Renal cortex interstitium (tissue), 11 donors: ENCODE measurements around the gene PIGU. TPM values are rescaled to one million over a fixed set of nuclear protein-coding genes. Genes with fewer than 3 reads are reported as not detected.

Experiments
- DNase-seq, 11 donors: peaks; one replicate each; pipeline ENCODE4 v3.0.0-alpha.2; 2013; ENCODE audit warnings: low read depth in 9 of 11, low spot score in 4 of 11; ENCODE audit errors: extremely low read depth in 1 of 11
- polyA plus RNA-seq, 3 donors: library from polyadenylated mRNA; unstranded; fragments of 120-200 nt; gene quantifications; one replicate each; pipeline ENCODE4 v1.2.1, GENCODE V29; 2013; ENCODE audit not compliant: insufficient read length in 3 of 3

The PIGU gene
- polyA plus RNA-seq, 3 donors: 35.4 to 41.2 (median 39.6) TPM

- no peak for DNase-seq
These were observed 102.5 kb downstream of the PIGU start for GRCh38 chr20:34574426-34574825.

- DNase-seq: no peak
These were observed 103.2 kb downstream of the PIGU start for GRCh38 chr20:34573541-34574300.

GRCh38 chr20:34571753-34572152, 105.1 kb downstream of the PIGU start:
- DNase-seq: no peak

GRCh38 chr20:34570859-34571306, 106.0 kb downstream of the PIGU start:
- DNase-seq: no peak

- DNase-seq: no peak
These were observed 107.3 kb downstream of the PIGU start for GRCh38 chr20:34569598-34569997.

- no peak for DNase-seq
These were observed 108.7 kb downstream of the PIGU start for GRCh38 chr20:34567892-34568865.

GRCh38 chr20:34566978-34567891, 109.7 kb downstream of the PIGU start:
- no peak for DNase-seq

GRCh38 chr20:34564833-34565232, 112.1 kb downstream of the PIGU start:
- no peak for DNase-seq

- DNase-seq: no peak
These were observed 114.3 kb downstream of the PIGU start for GRCh38 chr20:34562641-34563040.

- no peak for DNase-seq
These were observed 115.2 kb downstream of the PIGU start for GRCh38 chr20:34561661-34562060.

GRCh38 chr20:34560614-34561013, 116.3 kb downstream of the PIGU start:
- no peak for DNase-seq

- no peak for DNase-seq
These were observed 116.8 kb downstream of the PIGU start for GRCh38 chr20:34560141-34560523.

GRCh38 chr20:34559311-34560140, 117.4 kb downstream of the PIGU start:
- no peak for DNase-seq

- peak; percentile 75 to 92 (median 86) for DNase-seq
These were observed 118.3 kb downstream of the PIGU start, which contains the start of gene MAP1LC3A for GRCh38 chr20:34558320-34559218. Gene MAP1LC3A (plus strand): TSS chr20:34558718. CDS start chr20:34558869, 151 bp downstream.

GRCh38 chr20:34557936-34558319, 119.0 kb downstream of the PIGU start:
- DNase-seq: no peak

GRCh38 chr20:34553366-34553867, 123.5 kb downstream of the PIGU start:
- no peak for DNase-seq

- DNase-seq: no peak
These were observed 124.3 kb downstream of the PIGU start for GRCh38 chr20:34552569-34552968.
